ENCODE results near the gene UBXN11. TPM values are rescaled to one million over a fixed set of nuclear protein-coding genes. Genes with fewer than 3 reads are reported as not detected.
"Not testable (repeated sequence)": the region's sequence is repeated elsewhere in the genome, so short reads cannot be mapped to it uniquely, and the experiment has no call there.

The UBXN11 gene
- total and polyA plus RNA-seq, 11 donors = 3.7 to 17.2 (median 8.0) TPM

DNA sequence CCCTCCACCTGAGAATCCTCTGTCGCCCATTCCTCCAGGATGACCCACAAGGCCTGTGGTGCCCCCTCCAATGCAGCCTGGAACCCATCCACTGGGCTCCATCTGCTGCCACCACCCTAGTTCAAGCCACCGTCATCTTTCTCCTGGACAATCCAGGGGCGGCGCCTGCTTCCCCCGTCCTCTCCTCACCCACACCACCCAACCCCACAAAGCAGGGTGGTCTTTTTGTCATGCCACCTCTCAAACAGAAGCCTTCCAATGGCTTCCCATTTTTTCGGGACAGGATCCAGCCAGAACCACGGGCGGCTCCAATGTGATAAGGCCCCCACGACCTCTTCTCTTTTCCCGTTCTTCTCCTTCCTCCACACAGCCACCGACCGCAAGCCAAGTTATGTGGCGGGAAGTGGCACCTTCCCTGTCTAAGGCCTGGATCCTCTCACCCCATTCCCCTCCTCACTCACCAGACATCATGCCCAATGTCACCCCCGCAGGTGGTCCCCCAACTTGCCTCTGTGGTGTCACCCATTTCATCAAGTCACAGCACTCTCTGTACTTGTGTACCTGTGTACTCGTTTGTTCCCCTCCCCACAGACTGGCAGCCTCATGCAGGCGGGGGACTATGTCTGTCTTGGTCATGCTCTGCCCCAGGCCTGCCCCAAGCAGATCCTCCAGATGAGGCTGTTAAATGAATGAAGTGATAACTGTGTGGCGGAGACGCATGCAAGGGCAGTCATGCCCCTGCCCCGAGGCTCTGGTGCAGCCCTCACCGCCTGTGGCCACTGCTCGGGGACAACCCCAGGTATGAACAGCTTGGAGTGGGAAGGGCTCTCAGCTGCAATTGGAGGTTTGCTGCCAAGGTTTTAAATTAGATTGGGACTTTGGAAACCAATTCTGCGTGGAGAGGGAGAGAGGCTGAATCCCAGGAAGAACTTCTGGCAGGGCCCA lies 11.0 kb downstream of the UBXN11 start:
- H3K4me3 ChIP-seq = no peak overlapping the region
- no peak for DNase-seq
- no peak overlapping the region for H3K27ac ChIP-seq
- ATAC-seq = no peak
- no peaks in the 10 kb centered on the region for H3K9me3 ChIP-seq
- intact Hi-C loops (cut with DNase I) = no loop called here
- TF ChIP-seq POLR2A (IDR thresholded peaks at IDR 0.05) = no peak
- TF ChIP-seq, protein P1, sequence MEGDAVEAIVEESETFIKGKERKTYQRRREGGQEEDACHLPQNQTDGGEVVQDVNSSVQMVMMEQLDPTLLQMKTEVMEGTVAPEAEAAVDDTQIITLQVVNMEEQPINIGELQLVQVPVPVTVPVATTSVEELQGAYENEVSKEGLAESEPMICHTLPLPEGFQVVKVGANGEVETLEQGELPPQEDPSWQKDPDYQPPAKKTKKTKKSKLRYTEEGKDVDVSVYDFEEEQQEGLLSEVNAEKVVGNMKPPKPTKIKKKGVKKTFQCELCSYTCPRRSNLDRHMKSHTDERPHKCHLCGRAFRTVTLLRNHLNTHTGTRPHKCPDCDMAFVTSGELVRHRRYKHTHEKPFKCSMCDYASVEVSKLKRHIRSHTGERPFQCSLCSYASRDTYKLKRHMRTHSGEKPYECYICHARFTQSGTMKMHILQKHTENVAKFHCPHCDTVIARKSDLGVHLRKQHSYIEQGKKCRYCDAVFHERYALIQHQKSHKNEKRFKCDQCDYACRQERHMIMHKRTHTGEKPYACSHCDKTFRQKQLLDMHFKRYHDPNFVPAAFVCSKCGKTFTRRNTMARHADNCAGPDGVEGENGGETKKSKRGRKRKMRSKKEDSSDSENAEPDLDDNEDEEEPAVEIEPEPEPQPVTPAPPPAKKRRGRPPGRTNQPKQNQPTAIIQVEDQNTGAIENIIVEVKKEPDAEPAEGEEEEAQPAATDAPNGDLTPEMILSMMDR (IDR thresholded peaks at IDR 0.05) = no peak
- H3K36me3 ChIP-seq = peaks cover 0 to 8% (median 0%) of the 10 kb centered on the region in 9 donors
- peaks cover 0 to 35% (median 0%) of the 10 kb centered on the region in 12 donors for H3K4me1 ChIP-seq
- no peaks in the 10 kb centered on the region for H3K27me3 ChIP-seq
- WGBS, 4 donors = 89 to 91% (median 91%) methylated on average over 22 of the region's 22 CpGs

DNA sequence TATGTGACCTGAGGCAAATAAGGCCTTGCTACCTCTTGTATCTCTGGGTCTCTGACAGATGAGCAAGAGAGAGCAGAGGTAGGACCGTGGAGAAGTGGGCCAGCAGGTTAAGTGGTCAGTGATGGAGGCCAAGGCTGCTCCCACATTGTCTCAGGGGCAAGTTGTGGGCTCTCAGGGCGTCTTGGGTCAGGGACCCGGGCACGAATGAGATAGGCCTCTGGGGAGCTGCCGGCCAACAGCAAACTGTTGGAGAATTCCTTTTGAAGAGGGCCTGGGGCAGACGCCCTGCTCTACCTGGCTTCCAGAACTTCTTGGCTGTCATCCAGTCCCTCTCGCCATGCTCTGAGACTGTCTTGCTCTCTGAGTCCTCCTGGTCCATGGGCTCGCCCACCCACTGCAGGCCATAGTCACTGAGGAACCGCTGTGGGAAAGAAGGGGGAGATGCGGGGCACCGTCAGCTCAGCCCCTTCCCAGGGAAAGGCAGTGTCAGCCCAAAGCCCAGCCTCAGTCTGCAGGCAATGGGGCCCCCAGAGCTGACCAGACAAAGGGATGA lies 12.4 kb downstream of the UBXN11 start:
- intact Hi-C loops (cut with DNase I) = no loop called here
- no peak for ATAC-seq
- Histone ChIP-seq H3K36me3 (peaks cover 0 to 8% (median 0%) of the 10 kb centered on the region in 9 donors), H3K9me3 (no peaks in the 10 kb centered on the region), H3K4me3 (no peak overlapping the region), H3K27me3 (no peaks in the 10 kb centered on the region), H3K4me1 (peaks cover 0 to 50% (median 0%) of the 10 kb centered on the region in 12 donors), H3K27ac (no peak overlapping the region)
- no peak for TF ChIP-seq POLR2A (IDR thresholded peaks at IDR 0.05)
- TF ChIP-seq, protein P1 (IDR thresholded peaks at IDR 0.05) = no peak
- WGBS, 4 donors = 85 to 88% (median 86%) methylated on average over 11 of the region's 11 CpGs
- no peak for DNase-seq

DNA sequence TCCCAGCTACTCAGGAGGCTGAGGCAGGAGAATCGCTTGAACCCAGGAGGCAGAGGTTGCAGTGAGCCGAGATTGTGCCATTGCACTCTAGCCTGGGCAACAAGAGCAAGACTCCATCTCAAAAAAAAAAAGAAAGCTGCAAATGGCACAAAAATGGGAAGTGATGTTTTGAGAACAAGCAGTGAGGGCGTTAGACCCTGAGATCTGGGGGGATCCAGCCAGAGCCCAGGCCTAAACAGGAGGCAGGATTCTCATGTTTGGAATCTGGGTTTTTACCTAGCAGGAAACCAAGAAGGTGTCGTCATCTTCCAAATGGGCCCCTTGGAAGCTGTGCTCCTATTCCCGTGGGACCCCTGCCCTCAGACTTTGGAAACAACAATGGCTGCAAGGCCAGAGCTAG lies 13.7 kb downstream of the UBXN11 start:
- peaks cover 0 to 54% (median 5%) of the 10 kb centered on the region in 12 donors for H3K4me1 ChIP-seq
- WGBS, 4 donors = 85 to 93% (median 92%) methylated on average over 5 of the region's 5 CpGs
- H3K4me3 ChIP-seq; DNase-seq; intact Hi-C loops (cut with DNase I); H3K36me3 ChIP-seq; ATAC-seq; H3K9me3 ChIP-seq; H3K27me3 ChIP-seq: not testable (repeated sequence)
- peak overlapping the region in 1 of 12 donors; percentile 98 for H3K27ac ChIP-seq

DNA sequence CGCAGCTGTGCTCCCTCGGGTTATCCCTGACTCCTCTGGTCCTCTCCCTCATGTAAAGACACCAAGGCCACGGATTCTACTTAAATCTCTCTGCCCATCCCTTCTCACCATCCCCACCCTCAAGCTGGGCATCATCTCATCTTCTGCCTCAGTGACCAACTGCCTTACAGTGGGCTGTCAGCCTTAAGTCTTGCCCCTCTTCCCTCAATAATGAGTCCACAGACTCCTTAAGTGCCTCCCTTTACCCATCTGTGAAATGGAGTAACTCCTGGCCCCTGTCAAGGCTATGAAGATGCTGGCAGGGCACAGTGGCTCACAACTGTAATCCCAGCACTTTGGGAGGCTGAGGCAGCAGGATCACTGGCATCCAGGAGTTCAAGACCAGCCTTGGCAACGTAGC lies 14.5 kb downstream of the UBXN11 start:
- Histone ChIP-seq H3K27me3 (no peaks in the 10 kb centered on the region), H3K4me1 (peaks cover 0 to 62% (median 9%) of the 10 kb centered on the region in 12 donors)
- no peak for DNase-seq

More for the DNA sequence above, 14.5 kb downstream of the UBXN11 start:
- Histone ChIP-seq H3K36me3 (peaks cover 0 to 6% (median 0%) of the 10 kb centered on the region in 9 donors), H3K9me3 (no peaks in the 10 kb centered on the region), H3K4me3 (no peak overlapping the region), H3K27ac (peak overlapping the region in 1 of 12 donors; percentile 98)
- intact Hi-C loops (cut with DNase I) = no loop called here
- TF ChIP-seq POLR2A (IDR thresholded peaks at IDR 0.05) = no peak
- TF ChIP-seq, protein P1 (IDR thresholded peaks at IDR 0.05) = no peak
- 82 to 94% (median 89%) methylated on average over 4 of the region's 4 CpGs for WGBS, 4 donors
- ATAC-seq = no peak

Measured in heart left ventricle (tissue), 16 donors.